IMR-90 (cell line): ENCODE data around the gene MAP7D1. TPM values are rescaled to one million over a fixed set of nuclear protein-coding genes. Genes with fewer than 3 reads are reported as not detected.

Experiments
- ATAC-seq: fragments of 200-7000 bp; cut with Tn5 transposase; 2 replicates; pipeline ENCODE4 v1.9.1; 2020; ENCODE audit warnings: low read depth, mild to moderate bottlenecking, moderate library complexity
- BruUV-seq: library from RNA; stranded (reverse); fragments of 400-500 nt; replicated peaks from 2 replicates; lab custom pipeline; 2021; lab: Mats Ljungman, UMichigan
- CTCF ChIA-PET: fragments of 300-600 bp; formaldehyde crosslinking; extraction: SDS; loops from one replicate; lab custom pipeline; 2021; ENCODE audit warnings: antibody characterized with exemption; lab: Yijun Ruan, JAX
- POLR2A ChIA-PET: fragments of 300-600 bp; sonication (Branson Sonifier 250); formaldehyde crosslinking; loops from one replicate; lab custom pipeline; 2022; ENCODE audit warnings: antibody characterized with exemption; ENCODE audit not compliant: unreplicated experiment; lab: Charles Lee
- DNase-seq: peaks from one replicate; pipeline ENCODE4 v3.0.0; 2013
- H2AFZ ChIP-seq: replicated peaks from 2 replicates; pipeline ENCODE3; 2013; ENCODE audit warnings: low read length, mild to moderate bottlenecking; ENCODE audit not compliant: poor library complexity
- H2AK5ac ChIP-seq: 2 replicates; pipeline ENCODE4 v1.6.1; 2013; ENCODE audit warnings: low read depth, low read length, inconsistent platforms
- H2AK9ac ChIP-seq: replicated peaks from 2 replicates; pipeline ENCODE3; 2013; ENCODE audit warnings: mild to moderate bottlenecking, low read depth, low read length, moderate library complexity; ENCODE audit not compliant: poor library complexity
- H2BK120ac ChIP-seq: 2 replicates; pipeline ENCODE4 v1.6.1; 2013; ENCODE audit warnings: low read depth, low read length, inconsistent platforms
- H2BK15ac ChIP-seq: 3 replicates; pipeline ENCODE4 v1.6.1; 2013; ENCODE audit warnings: low read depth, low read length, inconsistent platforms
- H2BK20ac ChIP-seq: 2 replicates; pipeline ENCODE4 v1.6.1; 2013; ENCODE audit warnings: low read depth, mild to moderate bottlenecking, inconsistent platforms, low read length, moderate library complexity
- H2BK5ac ChIP-seq: 2 replicates; pipeline ENCODE4 v1.6.1; 2013; ENCODE audit warnings: mild to moderate bottlenecking, low read depth, low read length, inconsistent platforms; ENCODE audit not compliant: poor library complexity, severe bottlenecking
- H3K14ac ChIP-seq: replicated peaks from 2 replicates; pipeline ENCODE4 v1.6.1; 2013; ENCODE audit warnings: low read depth, low read length, inconsistent platforms
- H3K18ac ChIP-seq: 2 replicates; pipeline ENCODE4 v1.6.1; 2013; ENCODE audit warnings: low read depth, low read length, control low read depth
- H3K23ac ChIP-seq: 2 replicates; pipeline ENCODE4 v1.6.1; 2013; ENCODE audit warnings: low read depth, low read length, inconsistent platforms
- H3K27ac ChIP-seq: 2 replicates; pipeline ENCODE4 v1.5.1; 2013; ENCODE audit warnings: mild to moderate bottlenecking, control low read depth, low read length; ENCODE audit not compliant: insufficient read depth
- H3K27me3 ChIP-seq: 2 replicates; pipeline ENCODE4 v1.6.1; 2013; ENCODE audit warnings: low read length; ENCODE audit not compliant: control insufficient read depth, insufficient read depth
- H3K36me3 ChIP-seq: 2 replicates; pipeline ENCODE4 v1.6.1; 2013; ENCODE audit warnings: low read length, mixed read lengths; ENCODE audit not compliant: control insufficient read depth, insufficient read depth
- H3K4ac ChIP-seq: 2 replicates; pipeline ENCODE4 v1.6.1; 2013; ENCODE audit warnings: low read depth, low read length, inconsistent platforms
- H3K4me1 ChIP-seq: 2 replicates; pipeline ENCODE4 v1.6.1; 2013; ENCODE audit warnings: low read length, mixed read lengths; ENCODE audit not compliant: control insufficient read depth, insufficient read depth
- H3K4me2 ChIP-seq: 2 replicates; pipeline ENCODE4 v1.6.1; 2013; ENCODE audit warnings: low read depth, mild to moderate bottlenecking, control low read depth, low read length, moderate library complexity
- H3K4me3 ChIP-seq: 2 replicates; pipeline ENCODE4 v1.5.1; 2013; ENCODE audit warnings: low read depth, mild to moderate bottlenecking, control low read depth, low read length, moderate library complexity; ENCODE audit not compliant: insufficient read depth
- H3K56ac ChIP-seq: 2 replicates; pipeline ENCODE4 v1.6.1; 2013; ENCODE audit warnings: low read length, inconsistent platforms; ENCODE audit not compliant: insufficient read depth; ENCODE audit errors: extremely low read depth
- H3K79me1 ChIP-seq, 2 experiments: 2 replicates each; pipeline ENCODE4 v1.6.1; 2013; ENCODE audit warnings: low read length in 2 of 2, inconsistent platforms in 1 of 2, low read depth in 1 of 2
- H3K9ac ChIP-seq: 2 replicates; pipeline ENCODE4 v1.6.1; 2013; ENCODE audit warnings: low read depth, low read length, control low read depth
- H3K9me1 ChIP-seq: 2 replicates; pipeline ENCODE4 v1.6.1; 2013; ENCODE audit warnings: low read length, inconsistent platforms; ENCODE audit not compliant: insufficient read depth
- H3K9me3 ChIP-seq: 2 replicates; pipeline ENCODE4 v1.6.1; 2013; ENCODE audit warnings: low read length; ENCODE audit not compliant: control insufficient read depth, insufficient read depth
- H4K20me1 ChIP-seq: 2 replicates; pipeline ENCODE4 v1.6.1; 2013; ENCODE audit warnings: low read length, inconsistent platforms; ENCODE audit not compliant: insufficient read depth
- H4K5ac ChIP-seq: 2 replicates; pipeline ENCODE4 v1.6.1; 2013; ENCODE audit warnings: mild to moderate bottlenecking, low read depth, low read length, control low read depth
- H4K8ac ChIP-seq, 2 experiments: 2 replicates each; pipeline ENCODE4 v1.6.1; 2013; ENCODE audit warnings: low read depth in 2 of 2, low read length in 2 of 2, control low read depth in 1 of 2, inconsistent platforms in 1 of 2
- H4K91ac ChIP-seq: 2 replicates; pipeline ENCODE4 v1.6.1; 2013; ENCODE audit warnings: low read depth, low read length, inconsistent platforms; ENCODE audit not compliant: insufficient read depth
- BHLHE40 ChIP-seq: fragments of 150-350 bp; IDR thresholded peaks from 2 replicates; pipeline ENCODE4 v1.6.1; 2016; ENCODE audit warnings: mild to moderate bottlenecking, low read depth, low read length
- RFX5 ChIP-seq: IDR thresholded peaks from 2 replicates; pipeline ENCODE4 v1.8.0; 2012; ENCODE audit warnings: low read depth, mild to moderate bottlenecking, low read length, moderate library complexity
- dilution Hi-C: fragments of 300-500 bp; cut with HindIII; formaldehyde crosslinking; loops from one replicate; pipeline ENCODE4 v1.14.3; 2018; ENCODE audit warnings: low sequenced_read_pairs; ENCODE audit not compliant: unreplicated experiment
- in situ Hi-C: fragments of 300-500 bp; cut with MboI; formaldehyde crosslinking; loops from 3 replicates; pipeline ENCODE4 v1.14.3; 2019; ENCODE audit warnings: low sequenced_read_pairs, inconsistent platforms, mixed read lengths
- intact Hi-C: fragments of 100-400 bp; cut with micrococcal nuclease; formaldehyde crosslinking; loops from 2 replicates; pipeline ENCODE4 v1.10.0; 2022
- polyA plus RNA-seq, 3 experiments: library from polyadenylated mRNA; depleted of rRNA; stranded (reverse); fragments of >200 nt; gene quantifications; 2 replicates each; pipeline ENCODE4 v1.2.3, GENCODE V29; 2012; ENCODE audit warnings: low replicate concordance in 1 of 3
- total RNA-seq: library from RNA; depleted of rRNA; stranded (reverse); fragments of >200 nt; gene quantifications from 2 replicates; pipeline ENCODE4 v1.2.3, GENCODE V29; 2012

The MAP7D1 gene
- total and polyA plus RNA-seq, 2 of the 4 experiments (the other 2 are of a cell fraction) = 32.3 to 81.9 TPM

DNA sequence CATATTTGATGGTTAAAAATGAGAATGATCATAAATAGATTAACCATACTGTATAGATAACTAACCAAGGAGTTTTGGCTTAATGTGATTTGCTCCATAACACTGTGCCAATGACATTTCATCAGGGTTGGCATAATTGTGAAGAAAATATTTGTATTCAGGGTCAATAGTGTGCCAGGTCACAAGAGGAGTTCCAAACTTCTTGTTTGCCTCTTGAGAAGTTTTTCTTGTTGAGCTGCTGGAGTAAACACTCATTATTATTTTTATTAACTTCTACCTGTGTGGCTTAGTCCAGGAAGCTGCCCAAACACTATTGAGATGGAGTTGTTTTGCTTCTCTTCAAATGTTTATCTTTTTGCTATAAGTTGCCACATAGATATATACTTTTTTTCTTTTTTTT lies 7.5 kb downstream of the MAP7D1 start:
- ChIA-PET POLR2A (interaction anchor here (0.6 kb wide), 1 partner anchor 122 kb away, joined by 3 read pairs; no protein-coding TSS in a partner anchor), CTCF (no interaction called here)
- Histone ChIP-seq H2AFZ (no peak overlapping the region), H2BK120ac (no peak overlapping the region), H2AK9ac (no peak overlapping the region), H3K4me2 (no peak overlapping the region), H4K20me1 (peaks cover 98% of the 10 kb centered on the region), H4K91ac (no peak overlapping the region), H4K5ac (no peak overlapping the region), H2BK5ac (no peak overlapping the region), H3K4me3 (no peak overlapping the region), H3K23ac (no peak overlapping the region), H3K27me3 (no peaks in the 10 kb centered on the region), H2BK20ac (no peak overlapping the region), H3K9me1 (peaks cover 25% of the 10 kb centered on the region), H2AK5ac (no peak overlapping the region), H2BK15ac (no peak overlapping the region), H4K8ac (no peak overlapping the region), H3K9ac (no peak overlapping the region), H3K14ac (no peak overlapping the region), H3K4ac (no peak overlapping the region), H3K36me3 (peaks cover 20% of the 10 kb centered on the region), H3K27ac (no peak overlapping the region), H3K18ac (no peak overlapping the region), H3K9me3 (no peaks in the 10 kb centered on the region), H3K79me1 (peaks cover 3 to 57% of the 10 kb centered on the region in 2 experiments; a peak in 3 of 4 replicates), H3K4me1 (peaks cover 22% of the 10 kb centered on the region), H3K56ac (no peak overlapping the region)
- DNase-seq (no peak), ATAC-seq (no peak)
- BruUV-seq = no TSS peak
- TF ChIP-seq BHLHE40 = no peak
- no peak for TF ChIP-seq RFX5
- intact Hi-C loops (no loop called here), dilution Hi-C loops (no loop called here), in situ Hi-C loops (no loop called here)
